OCI-LY1 (cell line): ENCODE data around the gene PDE9A.
"Not testable (repeated sequence)": the region's sequence is repeated elsewhere in the genome, so short reads cannot be mapped to it uniquely, and the experiment has no call there.

Experiments
- EZH2 ChIP-seq: fragments of 200-600 bp; sonication (generic), shearing (Covaris generic); IDR thresholded peaks from 2 replicates; pipeline ENCODE4 v1.8.0; 2017; ENCODE audit warnings: borderline replicate concordance, mixed run types, mild to moderate bottlenecking, antibody characterized with exemption, low read length, moderate library complexity, mixed read lengths
- TF ChIP-seq, protein P1 (sequence below): fragments of 200-600 bp; sonication (generic), shearing (Covaris generic); IDR thresholded peaks from 2 replicates; pipeline ENCODE4 v1.5.1; 2017; ENCODE audit warnings: mild to moderate bottlenecking, antibody characterized with exemption, low read length, moderate library complexity, mixed read lengths

DNA sequence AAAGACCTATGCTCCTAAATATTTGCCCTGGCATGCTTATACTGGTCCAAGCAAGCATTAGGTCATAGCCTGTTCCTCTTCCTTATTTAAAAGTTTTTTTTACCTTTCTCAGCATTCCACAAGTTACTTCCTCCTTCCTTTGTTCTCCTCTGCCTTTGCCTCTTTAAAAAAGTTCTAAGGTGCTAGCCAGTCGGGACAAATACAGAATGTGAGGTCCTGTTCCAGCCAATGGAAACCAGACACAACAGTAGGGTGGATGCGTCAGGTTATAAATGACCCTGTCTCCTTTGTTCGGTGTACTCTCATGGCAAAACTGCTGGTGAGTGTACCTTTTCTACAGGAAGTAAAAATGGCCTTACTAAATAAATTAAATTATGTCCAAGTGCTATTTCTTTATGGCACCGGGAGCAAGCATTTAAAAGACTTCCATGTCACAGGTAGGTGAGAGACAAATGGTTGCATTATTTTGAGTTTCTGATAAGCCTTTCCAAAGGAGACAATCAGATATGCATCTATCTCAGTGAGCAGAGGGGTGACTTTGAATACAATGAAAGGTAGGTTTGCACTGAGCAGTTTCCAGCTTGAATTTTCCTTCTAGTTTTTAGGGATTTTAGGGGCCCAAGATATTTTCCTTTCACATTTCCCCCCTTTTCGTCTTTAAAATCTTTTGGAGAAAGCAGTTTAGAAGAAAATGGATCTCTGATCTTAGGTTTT is 159.3 kb downstream of the PDE9A start:
- TF ChIP-seq, protein P1, sequence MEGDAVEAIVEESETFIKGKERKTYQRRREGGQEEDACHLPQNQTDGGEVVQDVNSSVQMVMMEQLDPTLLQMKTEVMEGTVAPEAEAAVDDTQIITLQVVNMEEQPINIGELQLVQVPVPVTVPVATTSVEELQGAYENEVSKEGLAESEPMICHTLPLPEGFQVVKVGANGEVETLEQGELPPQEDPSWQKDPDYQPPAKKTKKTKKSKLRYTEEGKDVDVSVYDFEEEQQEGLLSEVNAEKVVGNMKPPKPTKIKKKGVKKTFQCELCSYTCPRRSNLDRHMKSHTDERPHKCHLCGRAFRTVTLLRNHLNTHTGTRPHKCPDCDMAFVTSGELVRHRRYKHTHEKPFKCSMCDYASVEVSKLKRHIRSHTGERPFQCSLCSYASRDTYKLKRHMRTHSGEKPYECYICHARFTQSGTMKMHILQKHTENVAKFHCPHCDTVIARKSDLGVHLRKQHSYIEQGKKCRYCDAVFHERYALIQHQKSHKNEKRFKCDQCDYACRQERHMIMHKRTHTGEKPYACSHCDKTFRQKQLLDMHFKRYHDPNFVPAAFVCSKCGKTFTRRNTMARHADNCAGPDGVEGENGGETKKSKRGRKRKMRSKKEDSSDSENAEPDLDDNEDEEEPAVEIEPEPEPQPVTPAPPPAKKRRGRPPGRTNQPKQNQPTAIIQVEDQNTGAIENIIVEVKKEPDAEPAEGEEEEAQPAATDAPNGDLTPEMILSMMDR = not testable (repeated sequence)
- not testable (repeated sequence) for TF ChIP-seq EZH2
